A549 (cell line): ENCODE results near the gene ATP2A3. TPM values are rescaled to one million over a fixed set of nuclear protein-coding genes. Genes with fewer than 3 reads are reported as not detected.

Experiments used
- ATAC-seq, 2 experiments: fragments of 200-7000 bp in 1 of 2; fragments of >200 bp in 1 of 2; cut with Nextera tagmentation in 1 of 2; cut with Tn5 transposase in 1 of 2; 3 replicates each; pipeline versions ENCODE4 v1.8.0 to v1.9.1; 2018 to 2020; ENCODE audit warnings: mild to moderate bottlenecking in 1 of 2, moderate library complexity in 1 of 2
- CTCF ChIA-PET: fragments of 300-600 bp; sonication (Branson Sonifier 250); formaldehyde crosslinking; extraction: SDS; loops from one replicate; lab custom pipeline; 2021; ENCODE audit warnings: antibody characterized with exemption, inconsistent platforms; lab: Yijun Ruan, JAX
- POLR2A ChIA-PET: fragments of 350-600 bp; formaldehyde crosslinking; extraction: SDS; loops from one replicate; lab custom pipeline; 2021; ENCODE audit warnings: antibody characterized with exemption, inconsistent platforms; lab: Yijun Ruan, JAX
- DNase-seq, 2 experiments: peaks; one replicate each; pipeline versions ENCODE4 v3.0.0 to v3.0.0-alpha.2; 2011 to 2016; ENCODE audit warnings: low read depth in 1 of 2, low spot score in 1 of 2
- FAIRE-seq: peaks from 2 replicates; lab custom pipeline; 2011; peaks lifted over from hg19 to GRCh38; lab: Jason Lieb, UNC
- H3K27ac ChIP-seq, 2 experiments: fragments of >200 bp; sonication (Bioruptor Twin); formaldehyde crosslinking; 3 replicates each; pipeline ENCODE4 v1.5.1; 2016 to 2017
- H3K4me1 ChIP-seq: fragments of >200 bp; sonication (Bioruptor Twin); formaldehyde crosslinking; 3 replicates; pipeline ENCODE4 v1.6.1; 2016
- H3K4me2 ChIP-seq: fragments of >200 bp; sonication (Bioruptor Twin); formaldehyde crosslinking; 3 replicates; pipeline ENCODE4 v1.6.1; 2016
- H3K4me3 ChIP-seq: fragments of >200 bp; sonication (Bioruptor Twin); formaldehyde crosslinking; 3 replicates; pipeline ENCODE4 v1.5.1; 2016
- H3K9me3 ChIP-seq: fragments of >200 bp; sonication (Bioruptor Twin); formaldehyde crosslinking; 3 replicates; pipeline ENCODE4 v1.6.1; 2016
- BCL3 ChIP-seq: fragments of >200 bp; sonication (Bioruptor Twin); formaldehyde crosslinking; IDR thresholded peaks from 3 replicates; pipeline ENCODE4 v1.6.1; 2016
- CEBPB ChIP-seq, 2 experiments: fragments of >200 bp in 1 of 2; sonication (Bioruptor Twin) in 1 of 2; formaldehyde crosslinking in 1 of 2; IDR thresholded peaks; 2 replicates each; pipeline ENCODE4 v1.6.1; 2012 to 2016
- CHD4 ChIP-seq: fragments of 200-600 bp; sonication (generic); IDR thresholded peaks from 2 replicates; pipeline ENCODE4 v1.6.1; 2016; ENCODE audit warnings: antibody characterized with exemption, mild to moderate bottlenecking, borderline replicate concordance
- E2F6 ChIP-seq: IDR thresholded peaks from 2 replicates; pipeline ENCODE4 v1.6.1; 2012; ENCODE audit warnings: low read depth, borderline replicate concordance
- EHF ChIP-seq: fragments of 250-450 bp; sonication (Bioruptor Pico); IDR thresholded peaks from 2 replicates; pipeline ENCODE4 v1.5.0; 2020; ENCODE audit warnings: mild to moderate bottlenecking
- EHMT2 ChIP-seq: fragments of 200-600 bp; sonication (generic); IDR thresholded peaks from 2 replicates; pipeline ENCODE4 v1.6.1; 2016; ENCODE audit warnings: antibody characterized with exemption, low read depth, mild to moderate bottlenecking, moderate library complexity
- ESRRA ChIP-seq: fragments of 150-350 bp; IDR thresholded peaks from 2 replicates; pipeline ENCODE4 v1.6.1; 2014; ENCODE audit warnings: mild to moderate bottlenecking, low read length, borderline replicate concordance
- FOSB ChIP-seq: fragments of 250-450 bp; sonication (Bioruptor Pico); IDR thresholded peaks from 2 replicates; pipeline ENCODE4 v1.5.0; 2020; ENCODE audit warnings: mild to moderate bottlenecking, moderate library complexity
- GATA3 ChIP-seq: IDR thresholded peaks from 2 replicates; pipeline ENCODE4 v1.6.1; 2012; ENCODE audit warnings: borderline replicate concordance
- JUNB ChIP-seq: fragments of >200 bp; sonication (Bioruptor Twin); formaldehyde crosslinking; IDR thresholded peaks from 2 replicates; pipeline ENCODE4 v1.6.1; 2016
- KDM1A ChIP-seq: fragments of 200-600 bp; sonication (generic); IDR thresholded peaks from 2 replicates; pipeline ENCODE4 v1.6.1; 2016; ENCODE audit warnings: low read depth, mild to moderate bottlenecking
- MAX ChIP-seq: IDR thresholded peaks from 2 replicates; pipeline ENCODE4 v1.6.1; 2012
- NPAS2 ChIP-seq: fragments of 250-450 bp; sonication (Bioruptor Pico); IDR thresholded peaks from 2 replicates; pipeline ENCODE4 v1.8.0; 2022; ENCODE audit warnings: mild to moderate bottlenecking, moderate library complexity, borderline replicate concordance
- NR3C1 ChIP-seq: fragments of >200 bp; sonication (Bioruptor Twin); formaldehyde crosslinking; IDR thresholded peaks from 3 replicates; pipeline ENCODE4 v1.6.1; 2017
- PHF8 ChIP-seq: fragments of 200-600 bp; sonication (generic); IDR thresholded peaks from 2 replicates; pipeline ENCODE4 v1.6.1; 2016; ENCODE audit warnings: low read depth, mild to moderate bottlenecking, antibody characterized with exemption, moderate library complexity, borderline replicate concordance
- POLR2AphosphoS2 ChIP-seq: conservative IDR thresholded peaks from 2 replicates; pipeline ENCODE4 v1.6.1; 2012; ENCODE audit warnings: low read length, improper control_type of control experiment, inconsistent platforms
- RAD21 ChIP-seq, 2 experiments: fragments of >200 bp in 1 of 2; sonication (Bioruptor Twin) in 1 of 2; formaldehyde crosslinking in 1 of 2; IDR thresholded peaks in 1 of 2; conservative IDR thresholded peaks in 1 of 2; 2 replicates in 1 of 2; 3 replicates in 1 of 2; pipeline ENCODE4 v1.6.1; 2012 to 2018; ENCODE audit warnings: inconsistent platforms in 1 of 2
- RCOR1 ChIP-seq: fragments of 150-350 bp; IDR thresholded peaks from 2 replicates; pipeline ENCODE4 v1.6.1; 2014; ENCODE audit warnings: antibody characterized with exemption, low read length, low read depth
- RNF2 ChIP-seq: fragments of 200-600 bp; sonication (generic); IDR thresholded peaks from 2 replicates; pipeline ENCODE4 v1.6.1; 2016; ENCODE audit warnings: low read depth, mild to moderate bottlenecking, antibody characterized with exemption, moderate library complexity, borderline replicate concordance
- SMC3 ChIP-seq: fragments of >200 bp; sonication (Bioruptor Twin); formaldehyde crosslinking; IDR thresholded peaks from 3 replicates; pipeline ENCODE4 v1.6.1; 2018; ENCODE audit warnings: inconsistent platforms
- SREBF2 ChIP-seq: fragments of 450-650 bp; IDR thresholded peaks from 2 replicates; pipeline ENCODE4 v1.6.1; 2014; ENCODE audit warnings: mild to moderate bottlenecking, moderate library complexity
- ZC3H11A ChIP-seq: fragments of 450-650 bp; IDR thresholded peaks from 2 replicates; pipeline ENCODE4 v1.6.1; 2014; ENCODE audit warnings: antibody characterized with exemption, mild to moderate bottlenecking
- WGBS: methylation state at CpG from one replicate; pipeline ENCODE4 v1.1.6; 2017; ENCODE audit errors: missing lambda C conversion rate; 5-methylcytosine and 5-hydroxymethylcytosine counted together
- polyA plus RNA-seq, 4 experiments: library from polyadenylated mRNA; depleted of rRNA in 3 of 4; stranded (reverse); fragments of >200 nt; fragmentation: RNase III in 1 of 4; extraction: RNeasy Plus Mini Kit Qiagen cat#74134 plus additional on column Dnase treatment in 1 of 4; gene quantifications; 2 replicates in 3 of 4; 3 replicates in 1 of 4; pipeline ENCODE4 v1.2.3, GENCODE V29; 2011 to 2017

The ATP2A3 gene
- polyA plus RNA-seq, 2 of the 4 experiments (the other 2 are of a cell fraction) = 3.1 to 5.5 TPM

- H3K4me3 ChIP-seq = no peak overlapping the region
- ATAC-seq = no peak
- POLR2A ChIA-PET = no interaction called here
- CTCF ChIA-PET = interaction anchor here (1.0 to 16.6 kb wide), 8 partner anchors 10 to 162 kb away, joined by 3 to 256 read pairs (median 6); partner anchors contain the start of gene P2RX1
- H3K27ac ChIP-seq = no peak overlapping the region
- no peaks in the 10 kb centered on the region for H3K9me3 ChIP-seq
- TF ChIP-seq BCL3 (no peak), POLR2AphosphoS2 (no peak), EHF (CRISPR knock-in tag) (no peak), NR3C1 (no peak), FOSB (no peak), RNF2 (no peak), SMC3 (no peak), EHMT2 (no peak), RCOR1 (no peak)
- 90% methylated on average over 6 of the region's 6 CpGs for WGBS
- no peak for FAIRE-seq
- peaks cover 24% of the 10 kb centered on the region for H3K4me1 ChIP-seq
- no peak for DNase-seq
- no peak overlapping the region for H3K4me2 ChIP-seq
Observed at GRCh38 chr17:3896968-3897235, 67.3 kb downstream of the ATP2A3 start.

GRCh38 chr17:3896108-3896967 is 67.9 kb downstream of the ATP2A3 start:
- Histone ChIP-seq H3K4me3 (no peak overlapping the region), H3K9me3 (no peaks in the 10 kb centered on the region), H3K4me1 (peaks cover 29% of the 10 kb centered on the region), H3K27ac (peak overlapping the region in 1 of 2 experiments; percentile 19; a peak in 1 of 6 replicates), H3K4me2 (no peak overlapping the region)
- no peak for DNase-seq
- no peak for ATAC-seq
- WGBS = 85% methylated on average over 15 of the region's 15 CpGs
- TF ChIP-seq ESRRA = no peak
- TF ChIP-seq SMC3 = no peak
- TF ChIP-seq SREBF2 = no peak
- no peak for TF ChIP-seq PHF8
- no peak for TF ChIP-seq NPAS2 (CRISPR knock-in tag)
- no peak for TF ChIP-seq RAD21 (conservative IDR thresholded peaks at IDR 0.05 in 1 of 2, IDR thresholded peaks at IDR 0.05 in 1 of 2)
- no peak for TF ChIP-seq CHD4
- TF ChIP-seq GATA3 = no peak
- no peak for TF ChIP-seq FOSB
- no peak for FAIRE-seq
- CTCF ChIA-PET = interaction anchor here (0.8 to 16.6 kb wide), 8 partner anchors 10 to 162 kb away, joined by 3 to 256 read pairs (median 4); partner anchors contain the start of gene P2RX1
- POLR2A ChIA-PET = no interaction called here

GRCh38 chr17:3895354-3895753 is 68.9 kb downstream of the ATP2A3 start:
- H3K4me2 ChIP-seq = no peak overlapping the region
- FAIRE-seq = no peak

More at GRCh38 chr17:3895354-3895753, 68.9 kb downstream of the ATP2A3 start:
- Histone ChIP-seq H3K27ac (peak overlapping the region in 1 of 2 experiments; percentile 49; a peak in 2 of 6 replicates), H3K4me1 (peaks cover 34% of the 10 kb centered on the region), H3K4me3 (no peak overlapping the region), H3K9me3 (no peaks in the 10 kb centered on the region)
- ChIA-PET CTCF (interaction anchor here (1.8 to 16.6 kb wide), 5 partner anchors 11 to 110 kb away, joined by 4 to 256 read pairs (median 12); partner anchors contain the start of gene P2RX1), POLR2A (no interaction called here)
- no peak for ATAC-seq
- no peak for DNase-seq
- TF ChIP-seq RNF2 = no peak
- no peak for TF ChIP-seq SMC3
- TF ChIP-seq KDM1A = no peak
- TF ChIP-seq EHMT2 = no peak
- TF ChIP-seq ZC3H11A = no peak
- TF ChIP-seq NR3C1 = no peak
- no peak for TF ChIP-seq CEBPB (IDR thresholded peaks at IDR 0.05)
- TF ChIP-seq E2F6 = no peak
- no peak for TF ChIP-seq MAX
- TF ChIP-seq SREBF2 = no peak
- TF ChIP-seq EHF (CRISPR knock-in tag) = no peak
- TF ChIP-seq JUNB = no peak
- 93% methylated on average over 3 of the region's 3 CpGs for WGBS
